OCI-M2 (cell line): ENCODE data around the gene BCAS3.
"Not testable (repeated sequence)": the region's sequence is repeated elsewhere in the genome, so short reads cannot be mapped to it uniquely, and the experiment has no call there.

Experiments used
- DNase-seq: peaks from one replicate; lab custom pipeline; 2025; ENCODE audit not compliant: unreplicated experiment; lab: John Stamatoyannopoulos, UW

Gene BCAS3

DNA sequence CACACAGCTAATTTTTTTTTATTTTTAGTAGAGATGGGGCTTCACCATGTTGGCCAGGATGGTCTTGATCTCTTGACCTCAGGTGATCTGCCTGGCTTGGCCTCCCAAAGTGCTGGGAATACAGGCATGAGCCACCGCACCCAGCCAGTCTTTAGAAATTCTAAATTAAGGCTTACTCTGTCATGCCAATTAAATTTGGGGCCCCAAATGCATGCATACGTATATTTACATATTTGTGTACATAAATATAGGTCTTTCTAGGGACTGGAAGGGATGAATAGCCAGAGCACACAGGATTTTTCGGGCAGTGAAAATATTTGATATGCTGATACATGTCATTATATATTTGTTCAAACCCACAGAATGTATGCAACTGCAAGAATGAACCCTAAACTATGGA is 105.1 kb downstream of the BCAS3 start:
- no peak for DNase-seq

DNA sequence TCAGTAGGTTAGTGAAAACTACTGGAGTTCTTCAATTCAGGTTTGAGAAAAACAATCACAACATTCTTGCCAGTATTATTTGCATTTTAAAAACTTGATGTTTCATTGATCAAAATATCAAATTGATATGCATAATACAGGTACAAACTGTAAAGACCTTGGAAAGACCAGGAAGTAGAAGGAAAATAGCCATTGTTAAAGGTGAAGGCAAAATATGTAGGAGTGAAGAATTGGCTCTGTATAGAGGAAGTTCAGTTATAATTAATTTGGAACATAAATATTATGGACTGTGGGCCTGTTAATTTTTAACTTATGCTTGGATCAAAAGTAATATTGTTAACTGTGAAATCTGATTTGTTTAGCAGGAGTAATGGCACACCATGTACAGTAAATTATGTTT is 112.6 kb downstream of the BCAS3 start:
- no peak for DNase-seq

DNA sequence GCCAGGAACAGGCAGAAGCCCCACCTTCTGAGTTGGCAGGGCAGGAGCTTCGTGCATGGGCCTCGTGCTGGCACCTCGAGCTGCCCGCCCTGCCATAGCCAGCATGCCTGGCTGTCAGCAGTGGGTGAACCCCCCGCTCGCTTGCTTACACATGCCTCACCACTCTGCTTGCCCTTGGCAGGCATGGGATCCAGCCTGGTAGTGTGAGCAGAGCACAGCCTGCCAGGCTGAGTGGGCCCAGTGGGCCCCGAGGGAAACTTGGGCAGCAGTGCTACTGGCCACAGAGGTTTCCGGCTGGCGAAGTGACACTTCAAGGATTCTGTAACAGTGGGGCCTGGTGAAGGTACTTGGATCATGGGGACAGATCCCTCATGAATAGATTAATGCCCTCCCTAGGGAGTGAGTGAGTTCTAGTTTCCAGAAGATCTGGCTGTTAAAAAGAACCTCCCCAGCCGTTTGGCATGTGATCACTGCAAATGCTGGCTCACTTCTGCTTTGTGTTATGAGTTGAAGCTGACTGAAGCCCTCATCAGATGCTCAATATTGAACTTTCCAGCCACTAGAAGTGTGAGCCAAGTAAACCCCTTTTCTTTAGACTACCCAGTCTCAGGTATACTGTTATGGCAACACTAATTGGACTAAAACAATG is 114.7 kb downstream of the BCAS3 start:
- no peak for DNase-seq

DNA sequence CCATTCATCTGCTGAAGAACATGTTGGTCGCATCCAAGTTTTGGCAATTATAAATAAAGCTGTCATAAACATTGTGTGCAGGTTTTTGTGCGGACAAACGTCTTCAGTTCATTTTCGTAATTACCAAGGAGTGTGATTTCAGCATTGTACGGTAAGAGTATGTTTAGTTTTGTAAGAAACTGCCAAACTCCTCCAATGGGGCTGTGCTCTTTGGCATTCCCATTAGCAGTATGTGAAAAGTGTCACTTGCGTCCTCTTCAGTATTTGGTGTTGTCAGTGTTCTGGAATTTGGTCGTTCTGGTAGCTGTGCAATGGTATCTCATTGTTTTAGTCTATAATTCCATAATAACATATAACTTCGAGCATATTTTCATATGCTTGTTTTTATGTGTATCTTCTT is 120.9 kb downstream of the BCAS3 start:
- DNase-seq, result no peak

DNA sequence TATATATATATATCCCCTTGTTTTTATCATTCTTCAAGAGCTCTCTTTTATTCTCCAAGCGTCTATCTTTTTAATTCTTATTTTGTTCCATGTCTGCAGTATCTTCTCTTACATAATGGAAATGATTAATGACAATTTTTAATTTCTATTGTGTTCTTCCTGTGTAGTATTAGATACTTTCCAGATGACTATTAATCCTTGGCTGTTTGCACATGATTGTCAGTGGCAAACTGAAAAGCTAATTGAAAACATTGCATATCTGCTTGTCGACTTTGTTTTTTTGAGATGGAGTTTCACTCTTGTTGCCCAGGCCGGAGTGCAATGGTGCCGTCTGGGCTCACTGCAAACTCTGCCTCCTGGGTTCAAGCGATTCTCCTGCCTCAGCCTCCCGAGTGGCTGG is 124.7 kb downstream of the BCAS3 start:
- no peak for DNase-seq

DNA sequence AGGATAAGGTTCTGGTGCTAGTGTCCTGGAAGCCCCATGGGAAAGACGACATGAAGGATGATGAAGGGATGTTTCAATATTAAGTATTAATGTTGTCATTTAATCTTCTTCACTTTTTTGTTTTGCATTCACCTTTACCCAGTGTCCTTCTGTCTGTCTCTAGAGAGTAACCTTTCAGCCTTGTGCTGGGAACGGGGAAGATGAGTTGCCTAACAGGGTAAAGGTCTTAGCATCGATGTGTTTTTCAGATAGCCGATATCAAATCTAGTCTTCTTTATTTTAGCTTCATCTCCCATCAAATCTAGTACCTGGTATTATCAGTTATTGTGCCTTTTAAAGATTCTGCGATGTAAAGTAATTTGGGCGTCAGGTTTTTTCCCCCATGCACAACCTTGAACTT is 125.4 kb downstream of the BCAS3 start:
- no peak for DNase-seq

DNA sequence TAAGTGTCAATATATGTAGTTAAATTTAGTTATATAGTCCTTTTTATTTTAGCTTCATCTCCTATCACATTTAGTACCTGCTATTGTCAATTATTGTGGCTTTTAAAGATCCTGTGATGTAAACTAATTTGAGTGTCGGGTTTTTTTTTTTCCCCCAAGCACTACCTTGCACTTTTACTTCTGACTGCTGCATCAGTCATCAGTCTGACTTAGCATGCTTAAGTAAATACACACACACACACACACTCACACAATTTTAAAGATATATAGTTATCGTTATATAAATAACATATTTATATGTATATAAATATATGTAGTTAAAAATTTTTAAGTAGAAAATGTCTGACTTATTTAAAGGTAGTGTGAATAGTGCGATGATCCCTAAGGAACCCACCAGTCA is 127.2 kb downstream of the BCAS3 start:
- no peak for DNase-seq

DNA sequence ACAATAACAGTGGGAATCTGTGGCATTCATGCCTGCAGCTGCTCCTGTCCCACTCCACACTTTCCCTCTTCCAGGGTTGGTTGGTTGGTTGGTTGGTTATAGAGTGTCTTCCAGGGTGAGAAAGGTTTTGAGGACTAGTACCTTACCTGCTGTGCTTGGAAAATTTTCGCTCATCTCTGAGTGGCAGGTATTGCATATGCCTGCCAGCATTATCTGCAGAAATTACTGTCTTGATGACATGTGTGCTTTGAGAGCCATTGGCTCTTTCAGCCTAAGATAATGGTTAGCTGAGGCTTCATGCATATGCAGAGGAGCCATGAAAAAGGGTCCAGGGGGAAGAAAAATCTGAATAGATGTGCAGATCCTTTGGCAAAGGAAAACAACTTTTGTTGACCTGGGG is 131.8 kb downstream of the BCAS3 start:
- no peak for DNase-seq

DNA sequence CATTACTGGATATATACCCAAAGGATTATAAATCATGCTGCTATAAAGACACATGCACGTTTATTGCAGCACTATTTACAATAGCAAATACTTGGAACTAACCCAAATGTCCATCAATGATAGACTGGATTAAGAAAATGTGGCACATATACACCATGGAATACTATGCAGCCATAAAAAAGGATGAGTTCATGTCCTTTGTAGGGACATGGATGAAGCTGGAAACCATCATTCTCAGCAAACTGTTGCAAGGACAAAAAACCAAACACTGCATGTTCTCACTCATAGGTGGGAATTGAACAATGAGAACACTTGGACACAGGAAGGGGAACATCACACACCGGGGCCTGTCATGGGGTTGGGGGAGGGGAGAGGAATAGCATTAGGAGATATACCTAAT is 137.3 kb downstream of the BCAS3 start:
- DNase-seq, result not testable (repeated sequence)

DNA sequence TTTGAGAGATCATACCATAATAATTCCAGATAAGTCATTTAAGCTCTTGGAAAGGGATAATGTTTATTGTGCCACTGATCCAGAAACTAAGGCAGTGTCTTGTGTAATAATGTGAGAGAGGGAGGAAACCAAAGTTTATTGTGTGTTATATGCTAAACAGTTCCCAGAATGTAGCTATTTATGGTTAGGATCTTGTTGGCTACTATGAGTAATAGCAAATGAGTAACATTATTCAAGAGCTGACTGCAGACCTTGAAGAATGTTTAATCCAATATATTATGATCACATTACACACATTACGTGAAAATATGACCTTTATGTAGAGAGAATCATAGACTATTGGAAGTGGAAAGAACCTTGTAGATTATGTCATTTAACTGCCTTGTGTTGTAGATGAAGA is 139.5 kb downstream of the BCAS3 start:
- DNase-seq, result no peak

DNA sequence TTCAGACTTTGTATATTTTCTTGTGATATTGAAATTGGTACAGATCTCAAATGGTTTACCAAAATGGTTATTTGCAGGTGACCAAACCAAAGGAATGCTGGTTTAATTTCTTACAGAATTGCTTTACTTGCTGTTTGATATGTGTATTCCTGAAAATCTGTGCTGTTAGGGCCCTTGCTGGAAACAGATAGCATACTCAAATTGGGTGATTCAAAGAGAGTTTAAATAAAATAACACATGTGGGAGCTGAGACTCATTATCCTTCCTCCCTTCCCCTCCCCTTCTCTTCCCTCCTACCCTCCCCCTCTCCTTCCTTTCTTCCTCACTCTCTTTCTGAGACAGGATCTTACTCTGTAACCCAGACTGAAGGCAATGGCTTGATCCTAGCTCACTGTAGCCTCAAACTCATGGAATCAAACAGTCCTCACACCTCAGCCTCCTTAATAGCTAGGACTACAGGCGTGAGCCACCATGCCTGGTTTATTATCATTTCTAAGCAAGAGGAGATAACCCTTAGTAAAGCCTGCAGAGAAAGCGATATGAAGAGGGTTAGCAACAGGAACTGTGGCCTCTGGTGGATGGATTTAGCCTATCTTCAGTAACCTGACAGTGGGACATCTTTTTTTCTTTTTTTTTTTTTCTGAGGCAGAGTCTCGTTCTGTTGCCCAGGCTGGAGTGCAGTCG is 141.9 kb downstream of the BCAS3 start:
- no peak for DNase-seq

DNA sequence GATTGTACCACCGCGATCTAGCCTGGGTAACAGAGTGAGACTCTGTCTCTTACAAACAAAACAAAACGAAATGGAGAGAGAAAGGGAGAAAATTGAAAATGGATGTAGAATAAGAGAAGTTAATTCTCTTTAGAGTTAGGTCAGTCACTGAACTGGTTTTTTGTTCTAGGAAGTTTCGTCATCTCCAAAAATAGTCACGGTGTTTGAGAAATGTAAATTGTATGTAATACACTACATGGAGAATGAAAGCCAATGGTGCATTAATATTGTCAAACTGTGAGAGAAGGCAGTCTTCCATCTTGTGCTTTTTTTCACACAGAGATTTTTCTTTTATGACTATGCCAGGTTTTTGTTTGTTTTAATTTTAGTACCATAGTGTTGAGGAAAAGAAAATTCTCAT is 145.9 kb downstream of the BCAS3 start:
- DNase-seq, result no peak

DNA sequence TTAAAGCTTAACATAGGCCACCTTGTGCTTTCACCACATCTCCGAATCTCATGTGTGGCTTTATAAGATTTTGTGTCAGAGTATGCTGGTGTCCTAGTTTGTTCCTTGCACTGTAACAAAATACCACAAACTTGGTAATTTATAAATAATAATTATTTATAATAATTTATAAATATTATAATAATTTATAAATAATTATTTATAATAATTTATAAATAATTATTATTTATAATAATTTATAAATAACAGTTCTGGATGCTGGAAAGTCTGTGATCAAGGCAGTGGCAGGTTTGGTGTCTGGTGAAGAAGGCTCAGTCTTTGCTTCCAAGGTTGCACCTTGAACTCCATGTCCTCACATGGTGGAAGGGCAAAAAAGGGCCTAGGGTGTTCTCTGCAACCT is 147.7 kb downstream of the BCAS3 start:
- DNase-seq, result no peak

DNA sequence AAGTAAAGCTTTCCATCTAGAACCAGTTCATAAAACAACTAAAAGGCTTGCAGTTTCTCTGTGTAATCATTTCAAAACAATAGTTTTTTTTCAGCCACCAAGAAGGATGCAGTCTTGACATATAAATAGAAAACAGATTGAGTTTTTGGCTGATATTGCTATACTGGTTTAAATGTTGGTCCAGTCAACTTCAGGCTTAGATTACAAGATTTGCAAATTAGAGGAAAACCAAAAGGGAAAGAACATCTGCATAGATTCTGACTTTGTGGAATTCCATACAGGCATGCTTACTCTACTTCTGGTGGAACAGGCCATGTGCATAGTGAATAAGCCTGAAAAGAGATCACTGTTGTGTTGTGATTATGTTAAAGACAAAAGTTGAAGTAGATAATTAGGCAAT is 150.3 kb downstream of the BCAS3 start:
- DNase-seq, result no peak

DNA sequence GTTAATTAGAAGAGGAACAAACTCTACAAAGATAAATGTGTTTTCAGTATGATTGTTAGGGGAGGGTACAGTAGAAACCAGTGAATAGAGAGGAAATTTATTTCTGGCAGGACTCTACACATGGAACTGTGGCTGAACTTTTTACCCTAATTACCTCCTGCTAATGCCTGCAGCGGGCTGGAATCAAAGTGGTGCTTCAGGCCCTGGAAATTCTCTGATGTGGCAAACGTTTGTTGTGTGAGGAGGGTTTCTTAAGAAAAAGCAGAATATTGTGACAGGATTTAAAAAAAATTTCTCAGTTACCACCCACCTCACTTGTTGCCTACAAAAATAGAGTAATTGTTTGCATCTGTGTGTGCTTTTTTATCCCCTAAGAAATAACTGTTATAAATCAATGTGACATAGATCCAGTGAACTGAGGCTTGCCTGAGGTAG is 154.5 kb downstream of the BCAS3 start:
- DNase-seq, result no peak

DNA sequence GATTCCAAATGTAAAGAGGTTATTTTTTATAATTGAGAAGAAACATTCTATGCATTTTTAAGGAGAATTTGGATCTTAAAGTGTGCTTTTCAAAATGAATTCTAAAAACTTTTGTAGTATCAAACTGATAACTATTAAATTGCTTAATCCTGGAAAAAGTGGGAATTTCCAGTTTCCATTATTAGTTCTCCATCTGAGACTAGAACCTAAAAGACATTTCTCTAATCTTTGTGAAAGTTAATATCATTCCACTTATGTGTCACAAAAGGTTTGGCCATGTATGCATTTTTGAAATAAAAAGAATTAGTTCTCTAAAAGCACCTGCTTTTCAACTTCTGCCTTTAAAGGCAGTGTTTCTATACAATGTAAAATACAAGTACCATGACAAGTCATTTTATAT is 155.0 kb downstream of the BCAS3 start:
- DNase-seq, result no peak

DNA sequence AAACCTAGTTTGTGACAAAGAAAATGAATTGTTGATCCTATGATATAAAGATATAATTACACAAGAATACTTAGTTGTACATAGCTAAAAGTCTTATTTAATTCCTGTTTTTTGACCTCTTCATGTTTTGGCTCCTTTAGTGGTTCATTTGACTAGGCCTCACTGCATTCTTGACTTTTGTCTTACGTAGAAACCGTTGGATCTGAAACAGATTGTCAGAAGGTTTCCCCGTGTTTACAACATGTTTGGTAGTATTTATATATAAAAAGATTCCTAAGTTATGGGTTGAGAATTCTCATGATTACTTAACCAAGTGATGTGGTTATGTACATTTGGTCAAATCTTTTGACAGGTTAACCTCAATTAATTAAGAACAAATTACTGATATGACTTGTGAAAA is 162.8 kb downstream of the BCAS3 start:
- no peak for DNase-seq

DNA sequence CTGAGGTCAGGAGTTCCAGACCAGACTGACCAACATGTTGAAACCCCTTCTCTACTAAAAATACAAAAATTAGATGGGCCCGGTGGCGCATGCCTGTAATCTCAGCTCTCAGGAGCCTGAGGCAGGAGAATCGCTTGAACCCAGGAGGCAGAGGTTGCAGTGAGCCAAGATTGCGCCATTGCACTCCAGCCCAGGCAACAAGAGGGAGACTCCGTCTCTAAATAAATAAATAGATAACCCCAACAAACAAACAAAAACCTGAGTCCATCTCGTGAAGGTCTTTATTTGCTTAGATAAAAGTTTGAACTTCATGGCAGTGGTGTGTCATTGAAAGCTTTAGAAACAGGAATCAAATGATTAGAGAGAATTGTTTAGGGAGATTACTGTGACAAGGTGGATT is 167.4 kb downstream of the BCAS3 start:
- no peak for DNase-seq

DNA sequence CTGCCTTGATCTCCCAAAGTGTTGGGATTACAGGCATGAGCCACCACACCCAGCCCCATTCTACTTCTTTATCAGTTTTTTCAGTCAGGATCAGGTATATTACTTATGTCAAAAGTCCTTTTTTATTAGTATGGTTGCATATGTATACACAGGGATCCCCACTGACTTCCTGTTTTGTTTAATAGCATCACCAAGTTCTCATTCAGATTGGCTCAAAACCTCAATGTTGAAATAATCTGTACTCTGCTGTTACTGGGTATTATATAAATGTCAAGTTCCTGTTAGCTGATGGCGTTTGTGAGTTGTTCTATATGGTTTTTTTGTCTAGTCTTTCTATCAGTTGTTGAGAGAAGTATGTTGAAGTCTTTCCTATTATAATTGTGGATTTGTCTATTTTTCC is 168.5 kb downstream of the BCAS3 start:
- no peak for DNase-seq

DNA sequence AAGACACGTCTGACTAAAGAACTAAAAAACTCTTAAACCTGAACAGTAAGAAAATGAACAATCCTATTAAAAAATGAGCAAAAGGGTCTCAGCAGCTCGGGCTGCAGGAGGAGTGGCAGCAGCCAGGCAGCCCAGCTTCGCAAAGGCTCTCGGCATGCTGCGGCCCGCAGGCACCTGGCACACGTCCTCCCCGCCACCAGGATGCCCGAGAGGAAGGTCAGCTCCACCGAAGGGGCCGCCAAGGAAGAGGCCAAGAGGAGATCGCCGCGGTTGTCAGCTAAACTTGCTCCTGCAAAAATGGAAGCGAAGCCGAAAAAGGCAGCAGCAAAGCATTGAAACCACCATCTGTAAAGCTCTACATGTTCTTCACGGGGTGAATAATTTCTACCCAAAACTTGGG is 173.5 kb downstream of the BCAS3 start:
- no peak for DNase-seq

DNA sequence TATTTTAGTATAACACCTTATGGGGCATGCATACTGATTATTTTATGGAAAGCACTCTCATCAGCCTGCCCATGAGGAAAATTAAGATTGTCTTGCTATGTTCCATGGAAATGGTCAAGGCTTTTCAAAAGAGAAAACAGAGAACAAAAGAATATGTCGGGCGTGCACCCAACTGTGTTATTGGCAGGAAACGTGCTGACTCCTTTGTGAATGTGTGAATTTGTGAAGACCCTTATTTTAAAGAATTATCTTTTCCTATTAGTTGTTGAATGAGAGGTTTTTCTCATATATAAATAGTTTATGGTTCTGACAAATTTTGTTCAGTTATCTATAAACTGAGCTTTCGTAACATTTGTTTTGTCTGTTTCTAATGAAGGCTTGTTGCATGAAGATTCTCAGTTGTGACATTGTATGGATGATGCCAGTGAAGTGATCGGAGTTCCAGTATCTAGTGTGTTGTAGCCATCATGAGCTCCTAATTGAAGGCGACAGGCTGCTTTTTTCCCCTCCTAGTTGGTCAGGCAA is 180.0 kb downstream of the BCAS3 start:
- no peak for DNase-seq

DNA sequence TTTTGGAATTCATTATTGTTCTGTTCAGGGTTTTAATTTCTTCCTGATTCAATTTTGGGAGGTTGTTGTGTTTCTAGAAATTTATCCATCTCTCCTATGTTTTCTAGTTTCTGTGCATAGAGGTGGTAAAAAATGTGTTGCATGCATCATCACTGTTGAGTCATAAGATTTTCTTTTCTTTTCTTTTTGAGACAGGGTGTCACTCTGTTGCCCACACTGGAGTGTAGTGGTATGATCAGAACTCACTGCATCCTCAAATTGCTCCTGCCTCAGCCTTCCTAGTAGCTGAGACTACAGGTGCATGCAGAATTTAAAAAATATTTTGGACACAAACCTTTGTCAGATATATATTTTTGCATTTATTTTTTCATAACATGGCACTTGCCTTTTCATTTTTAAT is 184.8 kb downstream of the BCAS3 start:
- no peak for DNase-seq
